IPS DF 19.7 (cell line): ENCODE results near the gene SCYGR1.
"Not testable (repeated sequence)": the region's sequence is repeated elsewhere in the genome, so short reads cannot be mapped to it uniquely, and the experiment has no call there.

Experiments
- DNase-seq: peaks from one replicate; pipeline ENCODE4 v3.0.0-alpha.2; 2013; ENCODE audit warnings: low read depth, low spot score

SCYGR1 gene

GRCh38 chr2:227370791-227371312 lies 16.9 kb downstream of the SCYGR1 start:
- no peak for DNase-seq

DNA sequence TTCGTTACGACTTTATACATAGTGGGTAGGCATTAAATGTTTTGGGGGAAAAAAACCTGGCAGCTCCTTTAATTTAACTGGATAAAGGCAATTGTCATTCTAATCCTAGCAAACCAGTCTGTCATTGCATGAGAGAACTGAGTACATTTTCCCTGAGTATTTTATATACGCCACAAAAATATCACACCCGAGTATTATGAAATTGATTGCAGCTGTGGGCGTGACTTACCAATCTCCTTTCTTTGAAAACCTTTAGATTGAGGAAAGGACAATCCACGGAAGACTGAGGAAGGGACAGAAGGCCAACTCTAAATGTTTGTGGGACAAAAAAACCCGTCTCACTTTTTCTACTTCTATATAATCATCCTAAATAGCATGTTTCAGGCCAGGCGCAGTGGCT lies 17.7 kb downstream of the SCYGR1 start:
- no peak for DNase-seq

- DNase-seq = no peak
Measured at GRCh38 chr2:227368574-227368973, 19.2 kb downstream of the SCYGR1 start.

GRCh38 chr2:227367427-227367795 lies 20.3 kb downstream of the SCYGR1 start:
- no peak for DNase-seq

DNA sequence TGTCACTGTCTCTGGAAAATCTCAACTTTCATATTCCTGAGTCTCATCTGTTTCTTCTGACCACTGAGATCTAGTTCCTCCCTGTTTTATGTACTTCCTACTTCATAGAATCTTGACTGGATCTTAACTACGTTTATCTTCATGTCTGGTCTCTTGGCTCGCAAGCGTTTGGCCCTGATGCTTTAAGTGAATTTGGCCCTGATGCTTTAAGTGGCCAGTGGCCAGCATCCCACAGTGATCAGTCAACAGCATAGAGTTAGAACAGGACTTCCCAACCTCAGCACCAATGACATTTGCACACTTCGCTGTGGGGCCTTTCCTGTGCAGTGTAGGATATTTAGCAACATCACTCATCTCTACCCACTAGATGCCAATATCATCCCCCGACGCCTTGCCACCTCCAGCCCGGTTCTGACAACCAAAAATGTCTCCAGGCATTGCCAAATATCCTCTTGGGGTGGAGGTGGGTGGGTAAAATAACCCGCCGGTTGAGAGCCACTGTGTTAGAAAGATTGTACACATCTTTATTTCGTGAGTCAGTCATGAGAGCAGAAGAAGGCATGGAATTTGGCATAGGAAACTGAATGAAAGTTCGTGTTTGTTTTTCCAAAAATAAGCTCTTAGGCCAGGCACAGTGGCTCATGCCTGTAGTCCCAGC lies 20.9 kb downstream of the SCYGR1 start:
- DNase-seq = no peak

DNA sequence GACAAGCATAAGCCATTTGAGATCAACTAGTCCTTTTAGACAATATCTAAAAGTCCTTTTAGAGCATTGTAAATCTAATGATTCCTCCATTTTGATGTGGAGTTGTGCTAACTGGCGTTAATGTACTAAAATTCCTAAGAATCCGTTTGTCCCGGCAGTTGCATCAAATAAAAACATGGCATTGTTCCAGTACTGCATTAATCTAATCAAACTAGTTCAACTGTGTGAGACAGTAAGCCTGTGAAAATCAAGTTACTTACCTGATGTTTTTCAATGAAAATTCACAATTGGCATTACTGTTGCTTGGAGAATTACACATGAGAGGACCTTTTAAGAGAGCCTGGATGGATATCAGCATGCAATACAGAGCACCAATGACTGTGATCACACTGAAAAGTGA lies 21.9 kb downstream of the SCYGR1 start:
- no peak for DNase-seq

- DNase-seq = not testable (repeated sequence)
Measured at GRCh38 chr2:227364585-227365263, 23.0 kb downstream of the SCYGR1 start.

DNA sequence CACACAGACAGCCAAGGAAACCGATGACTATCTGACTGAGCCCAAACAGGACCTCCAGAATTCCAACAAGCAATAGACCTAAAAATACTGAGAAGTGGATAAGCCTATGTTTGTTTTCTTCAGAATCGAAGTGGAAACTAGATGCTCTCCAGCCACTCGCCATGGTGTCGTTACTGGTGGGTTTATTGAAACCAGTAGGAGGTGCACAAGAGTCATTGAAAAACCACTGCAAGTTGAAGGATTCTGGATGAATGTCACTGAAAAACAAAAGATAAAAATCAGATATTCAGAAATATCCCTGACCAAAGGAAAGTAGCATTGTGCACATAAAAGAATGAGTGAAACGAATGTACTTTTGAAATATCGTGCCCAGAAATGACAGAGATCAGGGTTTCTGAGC lies 24.0 kb downstream of the SCYGR1 start:
- DNase-seq = no peak

DNA sequence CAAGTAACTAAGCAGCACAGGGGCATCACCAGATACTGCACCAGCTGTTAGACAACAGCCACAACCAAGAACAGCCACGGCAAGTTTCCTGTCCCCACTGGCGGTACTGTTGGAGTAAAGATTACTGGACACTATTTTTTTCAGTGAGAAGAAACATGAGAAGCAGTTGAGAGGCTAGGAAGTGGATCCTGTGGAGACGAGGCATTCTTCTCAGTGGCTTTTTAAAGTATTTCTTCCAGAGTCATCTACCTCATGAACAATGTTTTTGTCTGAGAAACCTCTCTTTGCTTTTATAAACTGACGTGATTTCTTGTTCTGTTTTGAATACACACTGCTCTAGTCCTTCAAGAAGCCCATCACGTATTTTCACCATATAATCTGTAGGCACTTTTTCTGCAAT lies 27.4 kb downstream of the SCYGR1 start:
- no peak for DNase-seq

DNA sequence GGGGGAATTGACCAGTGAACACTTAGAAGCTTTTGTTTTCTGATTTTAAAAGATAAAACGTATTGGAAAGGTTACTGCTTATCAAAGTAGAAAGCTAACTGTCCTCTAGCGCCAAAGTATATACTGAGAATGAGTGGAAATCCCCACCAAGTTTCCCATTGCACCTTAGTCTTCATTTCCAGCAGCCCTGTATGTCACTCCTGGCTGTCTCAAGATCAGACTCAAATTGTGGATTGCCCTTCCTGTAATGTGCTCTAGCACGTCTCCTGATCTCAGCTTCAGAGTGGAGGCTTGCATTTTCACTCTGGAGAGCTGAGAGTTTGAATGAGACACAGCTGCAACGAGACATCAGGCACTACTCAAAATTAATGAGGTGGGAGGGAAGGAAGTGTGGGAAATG lies 36.1 kb downstream of the SCYGR1 start:
- DNase-seq = no peak

GRCh38 chr2:227349989-227350612 lies 37.6 kb downstream of the SCYGR1 start:
- DNase-seq = no peak

DNA sequence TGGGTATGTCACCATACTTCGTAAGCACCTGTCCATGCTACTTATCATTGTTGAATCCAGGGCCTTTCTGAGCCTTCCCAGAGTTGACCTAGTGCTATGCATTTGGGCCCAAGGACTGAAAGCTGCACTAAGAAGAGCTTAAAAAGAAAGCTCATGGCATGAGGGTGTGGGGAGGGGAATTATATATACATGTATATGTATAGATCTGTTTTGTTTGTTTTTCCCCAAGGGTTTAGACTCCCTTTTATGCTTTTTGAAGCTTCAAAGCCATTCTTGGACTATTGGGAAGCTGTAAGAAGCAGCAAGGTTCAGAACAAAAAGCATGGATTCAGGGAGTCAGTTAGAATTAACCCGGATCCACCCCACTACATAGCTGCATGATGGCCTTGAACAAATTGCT lies 39.4 kb downstream of the SCYGR1 start:
- DNase-seq = no peak

- no peak for DNase-seq
Measured at GRCh38 chr2:227347117-227347516, 40.6 kb downstream of the SCYGR1 start.

GRCh38 chr2:227344231-227344630 lies 43.5 kb downstream of the SCYGR1 start:
- no peak for DNase-seq

DNA sequence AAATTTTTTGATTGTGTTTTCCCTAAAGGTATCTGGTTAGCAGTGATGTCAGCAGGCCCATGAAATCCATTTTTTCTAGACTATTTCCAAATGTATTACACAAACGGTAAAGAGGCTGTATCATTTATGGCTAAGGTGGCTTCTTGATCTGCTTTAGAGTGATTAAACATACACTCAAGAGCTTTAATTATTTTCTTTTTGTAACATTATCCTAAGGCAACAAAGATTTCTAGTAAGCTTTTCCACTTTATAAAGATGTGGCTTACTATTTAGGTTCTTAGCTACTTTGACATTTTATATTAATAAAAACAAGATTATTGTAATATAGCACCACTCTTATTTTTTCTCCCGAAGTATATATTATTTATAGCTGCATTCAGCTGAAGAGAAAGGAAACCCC lies 46.2 kb downstream of the SCYGR1 start:
- DNase-seq = no peak

- no peak for DNase-seq
Measured at GRCh38 chr2:227340106-227340505, 47.6 kb downstream of the SCYGR1 start.

DNA sequence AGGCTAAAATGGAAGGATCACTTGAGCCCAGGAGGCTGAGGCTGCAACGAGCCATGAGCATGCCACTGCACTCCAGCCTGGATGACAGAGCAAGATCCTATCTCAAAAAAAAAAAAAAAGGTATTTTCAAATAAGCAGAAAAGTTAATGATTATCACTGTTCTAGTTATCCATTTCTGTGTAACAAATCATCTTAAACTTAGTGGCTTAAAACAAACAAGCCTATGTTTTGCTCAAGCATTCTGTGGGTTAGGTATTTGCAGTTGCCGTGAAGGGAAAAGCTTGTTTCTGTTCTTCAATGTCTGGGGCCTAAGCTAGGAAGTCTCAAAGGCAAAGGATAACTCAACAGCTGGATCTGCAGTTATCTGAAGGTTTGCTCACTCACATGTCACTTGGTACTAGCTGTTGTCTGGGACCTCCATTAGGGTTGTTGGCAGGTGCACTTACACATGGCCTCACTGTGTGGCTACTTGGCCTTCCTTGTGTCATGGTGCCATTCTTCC lies 48.6 kb downstream of the SCYGR1 start:
- DNase-seq = no peak
